Muscle of arm (tissue), 14 donors: Measurements from ENCODE around the gene CACNA1H. TPM values are rescaled to one million over a fixed set of nuclear protein-coding genes. Genes with fewer than 3 reads are reported as not detected.

ENCODE experiments used
- DNase-seq: peaks from one replicate; pipeline ENCODE4 v3.0.0-alpha.2; 2013
- long read RNA-seq, 11 donors: transcript quantifications; one replicate each; lab custom pipeline, GENCODE V29; 2026
- polyA plus RNA-seq, 12 donors: library from polyadenylated mRNA; unstranded; fragments of 120-200 nt; gene quantifications; one replicate each; pipeline ENCODE4 v1.2.1, GENCODE V29; 2013; ENCODE audit not compliant: insufficient read length in 12 of 12

CACNA1H gene
- polyA plus RNA-seq, result 10 to 100 TPM in 11 of 12 donors, not detected in 1; 20.5 to 77.3 (median 39.4) TPM
- long read RNA-seq, donor 1, result 0 reads
- long read RNA-seq, donor 2, result 0 reads
- long read RNA-seq, donor 3, partial matches to known transcripts, result 19 of 19 reads
- long read RNA-seq, donor 3, other reads (novel, unspliced or antisense), result 0 of 19 reads
- long read RNA-seq, donor 4, partial matches to known transcripts, result 7 of 7 reads
- long read RNA-seq, donor 4, other reads (novel, unspliced or antisense), result 0 of 7 reads
- long read RNA-seq, donor 5, result 0 reads
- long read RNA-seq, donor 6, result 0 reads
- long read RNA-seq, donor 7, result 0 reads
- long read RNA-seq, donor 8, full-length matches to known transcripts, result 2 of 7 reads
- long read RNA-seq, donor 8, partial matches to known transcripts, result 5 of 7 reads
- long read RNA-seq, donor 8, other reads (novel, unspliced or antisense), result 0 of 7 reads
- long read RNA-seq, donor 9, result 0 reads
- long read RNA-seq, donor 10, partial matches to known transcripts, result 5 of 5 reads
- long read RNA-seq, donor 10, other reads (novel, unspliced or antisense), result 0 of 5 reads
- long read RNA-seq, donor 11, result 0 reads

GRCh38 chr16:1152651-1153259 lies at the start of gene CACNA1H:
CACNA1H (plus strand) TSS chr16:1153106; CDS start chr16:1153738, 632 bp downstream.
- no peak for DNase-seq

DNA sequence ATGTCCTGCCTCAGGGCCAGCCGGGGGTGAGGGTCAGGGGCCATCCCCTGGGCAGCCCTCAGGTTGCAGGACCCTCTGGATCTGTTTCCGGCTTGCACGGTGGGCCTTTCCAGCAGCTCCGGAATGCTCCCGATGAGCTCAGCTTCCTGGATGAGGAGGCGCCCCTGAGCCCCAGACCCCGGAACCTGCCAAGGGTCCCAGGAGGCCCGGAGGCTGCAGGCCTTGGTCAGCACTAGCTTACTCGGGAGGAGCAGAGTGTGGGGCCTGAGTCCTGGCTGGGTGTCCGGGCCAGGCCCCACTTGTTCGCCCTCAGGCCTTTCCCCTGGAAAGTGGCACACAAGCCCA lies 49.3 kb upstream of the CACNA1H start:
- no peak for DNase-seq

DNA sequence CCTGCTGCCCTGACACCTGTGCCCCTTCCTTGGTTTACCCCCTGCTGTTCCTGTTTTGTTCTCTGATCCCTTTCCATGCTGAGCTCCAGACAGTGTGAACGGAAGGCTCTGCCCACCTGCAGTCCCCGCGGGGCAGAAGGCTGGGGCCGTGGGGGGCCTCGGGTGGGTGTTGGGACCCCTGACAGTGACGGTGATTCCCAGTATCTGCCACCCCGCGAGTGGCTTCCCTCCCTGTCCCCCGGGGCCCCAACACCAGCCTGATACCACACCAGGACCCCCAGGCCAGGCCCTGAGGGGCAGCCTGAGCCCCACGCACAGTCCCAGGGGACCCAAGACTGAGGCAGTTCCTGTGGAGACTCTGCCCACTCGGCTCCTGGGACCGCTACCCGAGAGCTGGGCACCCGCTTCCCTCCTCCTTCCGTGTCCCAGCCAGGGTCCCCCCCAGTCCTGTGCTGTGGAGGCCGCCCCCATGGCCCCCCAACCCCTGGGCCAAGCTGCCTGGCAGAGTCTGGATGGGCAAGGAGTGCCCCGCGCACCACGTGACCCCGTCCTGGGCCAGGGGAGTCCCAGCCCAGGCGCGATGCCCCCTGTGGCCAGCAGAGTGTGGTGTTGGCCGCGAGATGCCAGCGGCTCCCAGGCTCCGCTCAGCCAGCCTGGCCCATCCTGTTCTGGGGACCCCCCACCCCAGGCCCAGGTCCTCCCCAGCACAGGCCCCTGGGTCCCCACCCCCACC lies 46.9 kb upstream of the CACNA1H start:
- DNase-seq, result peak; percentile 42

DNA sequence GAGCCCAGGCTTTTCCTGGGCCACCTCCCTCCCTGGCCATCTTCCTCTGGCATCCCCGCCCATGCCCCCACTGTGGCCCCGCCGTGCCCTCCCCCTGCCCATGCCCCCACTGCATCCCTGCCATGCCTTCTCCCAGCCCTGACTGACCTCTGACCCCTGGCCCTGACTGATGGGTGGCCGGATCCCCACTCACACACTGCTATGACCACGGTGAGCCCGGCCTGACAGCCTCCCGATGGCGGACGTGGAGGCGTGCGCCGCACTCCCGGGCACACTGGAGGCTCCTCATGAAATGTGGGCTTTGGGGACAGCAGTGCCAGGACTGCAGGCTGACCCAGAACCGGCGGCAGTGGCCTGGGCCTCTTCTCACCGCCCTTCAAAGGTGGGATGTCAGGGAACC lies 46.2 kb upstream of the CACNA1H start:
- DNase-seq, result no peak

- DNase-seq, result no peak
Measured at GRCh38 chr16:1107141-1107540, 45.8 kb upstream of the CACNA1H start.

- no peak for DNase-seq
Measured at GRCh38 chr16:1107731-1108130, 45.2 kb upstream of the CACNA1H start.

- no peak for DNase-seq
Measured at GRCh38 chr16:1108299-1109252, 44.3 kb upstream of the CACNA1H start.

- DNase-seq, result no peak
Measured at GRCh38 chr16:1109648-1110047, 43.3 kb upstream of the CACNA1H start.

GRCh38 chr16:1112506-1113184 lies 40.3 kb upstream of the CACNA1H start:
- no peak for DNase-seq

GRCh38 chr16:1113489-1113888 lies 39.4 kb upstream of the CACNA1H start:
- no peak for DNase-seq

GRCh38 chr16:1113889-1114526 lies 38.9 kb upstream of the CACNA1H start:
- DNase-seq, result no peak

DNA sequence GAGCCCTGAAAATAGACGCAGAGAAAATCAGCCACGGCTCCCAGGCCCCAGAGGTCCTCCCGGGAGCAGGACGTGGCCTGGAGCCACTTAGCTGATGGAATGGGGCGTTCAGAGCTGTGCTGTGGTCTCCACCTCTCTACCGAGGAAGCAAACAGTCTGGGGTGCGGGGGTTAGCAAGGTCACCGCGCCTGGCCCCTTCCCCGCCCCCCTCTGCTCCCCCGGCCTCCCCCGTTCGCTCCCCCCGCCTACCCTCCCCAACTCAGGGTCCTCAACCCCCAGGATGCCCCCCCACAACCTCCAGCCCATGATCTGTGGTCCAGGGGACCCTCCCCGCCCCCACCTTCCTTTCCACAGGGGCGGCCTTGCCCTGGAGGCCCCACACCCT lies 36.2 kb upstream of the CACNA1H start:
- DNase-seq, result no peak

GRCh38 chr16:1117176-1117900 lies 35.6 kb upstream of the CACNA1H start:
- DNase-seq, result no peak

DNA sequence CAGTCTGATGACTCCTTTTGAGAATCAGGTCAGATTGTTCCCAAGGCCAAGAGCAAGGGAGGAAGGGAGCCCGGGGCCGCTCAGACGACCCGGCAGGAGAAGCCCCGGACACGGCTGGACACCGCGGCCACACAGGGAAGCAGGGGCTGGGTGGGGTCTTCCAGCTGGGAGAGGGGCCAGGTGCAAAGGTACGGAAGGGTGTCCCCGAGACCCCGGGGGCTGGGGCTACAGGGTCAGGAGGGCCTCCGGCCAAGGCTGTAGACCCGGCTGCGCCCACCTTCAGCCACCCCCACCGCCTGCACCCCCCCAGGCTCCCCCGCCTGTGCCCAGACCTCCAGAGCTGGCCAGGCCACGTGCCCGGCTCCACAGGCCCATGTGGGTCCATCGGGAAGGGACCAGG lies 35.0 kb upstream of the CACNA1H start:
- no peak for DNase-seq

- no peak for DNase-seq
Measured at GRCh38 chr16:1119129-1119528, 33.8 kb upstream of the CACNA1H start.

DNA sequence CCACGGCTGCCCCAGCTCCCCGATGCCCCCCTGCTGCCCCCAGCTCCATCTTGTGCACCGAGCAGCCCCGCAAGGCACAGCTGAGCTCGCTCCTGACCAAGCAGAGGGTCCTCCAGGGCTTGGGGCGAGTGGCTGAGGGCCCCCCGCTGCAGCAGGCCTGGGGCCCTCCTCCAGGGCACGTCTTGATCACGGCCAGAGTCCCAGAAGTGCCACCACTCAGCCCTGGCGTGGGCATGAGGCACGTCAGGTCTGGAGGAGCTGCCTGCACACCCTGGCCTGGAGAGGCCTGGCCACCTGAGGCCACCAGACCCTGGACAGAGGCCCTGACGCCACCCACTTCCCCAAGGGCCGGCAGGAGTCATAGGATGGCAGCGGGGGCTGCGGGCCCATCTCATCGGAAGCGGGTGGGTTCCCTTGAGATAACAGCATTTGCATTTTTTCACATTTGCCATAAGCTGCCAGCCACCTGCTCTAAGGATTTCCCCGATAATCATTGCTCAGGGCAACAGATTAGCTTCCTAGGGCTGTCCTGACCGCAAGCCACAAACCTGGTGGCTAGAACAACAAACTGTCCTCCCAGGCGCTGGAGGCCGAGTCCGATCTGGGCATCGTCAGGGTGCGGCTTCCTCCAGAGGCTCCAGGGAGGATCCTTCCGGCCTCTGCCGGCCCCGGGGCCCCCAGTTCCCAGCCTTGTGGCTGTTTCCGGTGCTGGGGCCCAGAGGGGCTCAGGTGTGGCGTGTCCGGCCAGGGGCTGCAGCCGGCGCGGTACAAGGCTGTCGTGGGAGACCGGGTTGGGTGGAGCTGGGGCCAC lies 32.9 kb upstream of the CACNA1H start:
- DNase-seq, result no peak

- DNase-seq, result no peak
Measured at GRCh38 chr16:1120577-1120941, 32.3 kb upstream of the CACNA1H start.

DNA sequence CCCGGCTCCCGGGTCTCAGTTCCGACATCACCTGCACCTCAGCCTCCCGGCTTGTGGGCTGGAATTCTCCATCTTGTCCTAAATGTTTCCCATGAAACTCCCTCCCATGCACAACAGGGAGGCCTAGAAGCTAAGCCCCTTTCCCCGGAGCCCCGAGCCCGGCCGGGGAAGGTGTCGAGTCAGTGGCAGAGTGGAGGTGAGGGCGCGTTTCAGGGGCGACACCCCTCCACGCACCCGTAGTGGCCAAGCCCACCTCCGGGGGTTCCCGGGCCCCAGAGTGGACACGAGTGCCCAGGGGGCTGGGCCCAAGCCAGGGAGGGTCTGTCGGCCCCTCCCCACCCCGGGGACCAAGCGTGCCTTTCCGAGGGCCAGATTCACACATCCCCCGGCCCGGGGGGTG lies 31.9 kb upstream of the CACNA1H start:
- DNase-seq, result no peak
